Cardiac fibroblast (primary cell): ENCODE data around the gene RREB1.
A peak's percentile ranks its signal among the peaks of the same experiment; 100 is the strongest.

Experiments used
- DNase-seq, 2 donors: peaks; one replicate each; pipeline versions ENCODE4 v3.0.0 to v3.0.0-alpha.2; 2010; ENCODE audit warnings: low read depth in 2 of 2
- H3K4me3 ChIP-seq, 2 donors: replicated peaks in 1 of 2; 1 replicate in 1 of 2; 2 replicates in 1 of 2; pipeline ENCODE4 v1.5.1; 2011; ENCODE audit warnings: low read depth in 2 of 2, low read length in 2 of 2, mild to moderate bottlenecking in 2 of 2, moderate library complexity in 1 of 2
- TF ChIP-seq, protein P1 (sequence below): IDR thresholded peaks from one replicate; pipeline ENCODE4 v1.5.1; 2011; ENCODE audit warnings: low read depth, mild to moderate bottlenecking, low read length, inconsistent platforms

RREB1 gene

DNA sequence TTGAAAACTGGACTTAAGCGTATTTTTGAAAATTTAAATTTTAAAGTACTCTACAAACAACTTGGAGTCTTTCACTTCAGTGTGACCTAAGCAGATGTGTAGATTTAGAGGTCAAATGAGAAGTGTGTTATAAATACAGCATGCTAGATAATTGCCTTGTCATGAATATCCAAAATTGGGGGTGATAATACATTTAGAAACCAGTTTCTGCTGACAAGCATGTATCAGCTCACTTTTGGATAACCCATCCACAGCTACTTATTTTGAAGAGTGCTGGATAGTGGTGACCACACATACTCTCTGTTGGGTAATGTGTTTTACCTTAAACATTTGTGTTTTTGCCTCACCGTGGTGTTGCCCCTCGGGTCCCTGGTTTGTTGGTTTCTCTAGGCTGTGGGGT is 14.9 kb downstream of the RREB1 start:
- no peak overlapping the region for H3K4me3 ChIP-seq
- TF ChIP-seq, protein P1, sequence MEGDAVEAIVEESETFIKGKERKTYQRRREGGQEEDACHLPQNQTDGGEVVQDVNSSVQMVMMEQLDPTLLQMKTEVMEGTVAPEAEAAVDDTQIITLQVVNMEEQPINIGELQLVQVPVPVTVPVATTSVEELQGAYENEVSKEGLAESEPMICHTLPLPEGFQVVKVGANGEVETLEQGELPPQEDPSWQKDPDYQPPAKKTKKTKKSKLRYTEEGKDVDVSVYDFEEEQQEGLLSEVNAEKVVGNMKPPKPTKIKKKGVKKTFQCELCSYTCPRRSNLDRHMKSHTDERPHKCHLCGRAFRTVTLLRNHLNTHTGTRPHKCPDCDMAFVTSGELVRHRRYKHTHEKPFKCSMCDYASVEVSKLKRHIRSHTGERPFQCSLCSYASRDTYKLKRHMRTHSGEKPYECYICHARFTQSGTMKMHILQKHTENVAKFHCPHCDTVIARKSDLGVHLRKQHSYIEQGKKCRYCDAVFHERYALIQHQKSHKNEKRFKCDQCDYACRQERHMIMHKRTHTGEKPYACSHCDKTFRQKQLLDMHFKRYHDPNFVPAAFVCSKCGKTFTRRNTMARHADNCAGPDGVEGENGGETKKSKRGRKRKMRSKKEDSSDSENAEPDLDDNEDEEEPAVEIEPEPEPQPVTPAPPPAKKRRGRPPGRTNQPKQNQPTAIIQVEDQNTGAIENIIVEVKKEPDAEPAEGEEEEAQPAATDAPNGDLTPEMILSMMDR = no peak
- DNase-seq = no peak

DNA sequence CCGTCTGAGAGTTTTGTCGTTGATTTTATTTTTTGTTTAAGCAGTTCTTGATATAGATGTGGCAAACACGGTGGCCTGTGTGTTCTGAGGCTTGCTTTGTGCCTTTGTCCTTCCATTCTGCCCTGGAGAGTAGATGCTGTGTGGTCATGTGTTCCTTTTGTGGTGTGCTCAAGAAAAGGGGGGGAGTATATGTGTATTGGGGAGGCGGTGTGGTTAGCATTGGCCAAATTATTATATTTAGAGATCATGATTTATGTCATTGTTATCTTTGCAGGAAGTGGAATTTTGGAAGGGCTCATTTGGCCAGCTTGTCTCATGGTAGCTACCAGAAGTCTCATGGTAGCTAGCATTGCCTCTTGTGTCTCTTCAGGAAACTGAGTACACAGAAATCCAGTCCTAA is 16.4 kb downstream of the RREB1 start:
- DNase-seq = no peak
- TF ChIP-seq, protein P1 = no peak
- no peak overlapping the region for H3K4me3 ChIP-seq

GRCh38 chr6:7124636-7125035 is 16.9 kb downstream of the RREB1 start:
- TF ChIP-seq, protein P1 = no peak
- peak in 1 of 2 donors; percentile 33 for DNase-seq
- no peak overlapping the region for H3K4me3 ChIP-seq

DNA sequence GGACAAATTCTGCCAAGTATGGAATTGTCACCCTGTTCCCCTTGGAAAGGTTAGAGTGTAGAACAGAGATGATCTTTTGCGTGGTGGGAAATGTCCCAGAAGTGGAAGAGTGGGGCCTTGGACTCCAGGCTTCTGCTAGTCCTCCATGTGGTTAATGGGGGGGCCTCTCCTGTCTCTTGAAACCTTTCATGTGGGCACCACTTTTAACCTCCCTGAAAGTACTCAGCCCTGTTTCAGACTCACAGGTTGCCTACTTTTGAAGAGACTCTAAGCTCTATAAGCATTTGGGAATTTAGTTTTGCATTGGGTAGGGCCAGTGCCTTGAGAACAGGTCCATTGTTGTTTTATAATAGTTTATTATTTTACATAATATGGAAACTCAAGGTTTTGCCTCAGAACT is 17.5 kb downstream of the RREB1 start:
- DNase-seq = no peak
- TF ChIP-seq, protein P1 = no peak
- H3K4me3 ChIP-seq = no peak overlapping the region

DNA sequence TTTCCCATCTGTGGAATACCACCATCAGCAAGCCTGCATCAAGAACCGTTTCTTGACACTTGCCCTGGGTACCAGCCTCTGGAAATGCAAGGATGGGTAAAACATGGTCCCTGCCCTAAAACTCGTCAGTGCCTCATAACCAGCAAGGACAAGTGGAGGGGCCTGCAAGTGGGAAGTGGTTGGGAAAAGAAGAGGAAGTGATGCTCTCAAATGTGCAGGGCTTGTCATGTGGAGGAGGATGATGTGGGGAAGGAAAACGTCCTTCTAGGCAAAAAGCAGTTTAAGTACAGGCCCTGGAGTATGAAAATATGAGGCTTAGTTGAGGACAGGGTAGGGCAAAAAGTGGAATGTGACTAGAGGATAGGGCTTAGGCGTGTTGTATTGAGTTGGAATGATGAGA is 19.0 kb downstream of the RREB1 start:
- DNase-seq = no peak
- TF ChIP-seq, protein P1 = no peak
- H3K4me3 ChIP-seq = no peak overlapping the region

GRCh38 chr6:7127680-7128079 is 19.9 kb downstream of the RREB1 start:
- TF ChIP-seq, protein P1 = no peak
- no peak overlapping the region for H3K4me3 ChIP-seq
- no peak for DNase-seq

DNA sequence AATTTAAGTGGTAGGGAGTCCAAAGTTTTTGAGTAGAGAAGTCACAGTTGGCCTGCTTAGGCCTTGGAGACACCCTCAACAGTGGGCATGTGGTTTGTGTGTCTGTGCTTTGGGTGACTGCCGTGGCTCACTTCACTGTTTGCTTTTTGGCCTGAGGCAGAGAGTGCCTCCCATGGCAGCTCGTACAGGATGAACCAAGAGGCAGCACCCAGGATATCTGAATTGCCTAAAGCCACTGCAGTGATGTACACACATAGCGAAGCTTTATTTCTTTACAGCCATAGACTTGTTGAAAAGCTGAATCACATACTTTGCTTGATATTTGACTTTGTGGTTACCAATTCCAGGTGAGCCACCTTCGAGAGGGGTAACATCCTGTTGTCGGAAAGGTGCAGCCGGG is 21.6 kb downstream of the RREB1 start:
- TF ChIP-seq, protein P1 = no peak
- DNase-seq = no peak

More for the DNA sequence above, 21.6 kb downstream of the RREB1 start:
- no peak overlapping the region for H3K4me3 ChIP-seq
